ENCODE results near the gene TXNRD2.

DNA sequence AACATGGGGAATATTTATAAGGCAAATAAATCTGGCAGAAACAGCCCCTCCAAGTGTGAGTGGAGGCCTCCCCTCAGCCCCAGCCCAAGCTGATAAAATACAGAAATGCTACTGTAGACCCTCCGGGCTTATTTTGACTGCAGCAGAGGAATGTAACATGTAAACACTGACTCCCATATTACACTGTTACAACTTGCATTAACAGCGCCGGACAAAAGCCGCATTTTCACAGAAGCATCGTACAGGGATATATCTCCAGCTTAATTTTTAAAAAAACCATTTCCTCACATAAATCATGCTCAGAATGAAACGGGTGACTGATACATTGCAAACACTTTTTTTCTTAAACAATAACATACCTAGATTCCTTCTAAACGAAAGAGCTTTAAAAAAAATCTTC lies 36.7 kb downstream of the TXNRD2 start:
- TF ChIP-seq, protein P1, sequence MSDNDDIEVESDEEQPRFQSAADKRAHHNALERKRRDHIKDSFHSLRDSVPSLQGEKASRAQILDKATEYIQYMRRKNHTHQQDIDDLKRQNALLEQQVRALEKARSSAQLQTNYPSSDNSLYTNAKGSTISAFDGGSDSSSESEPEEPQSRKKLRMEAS (IDR thresholded peaks at IDR 0.05): no peak
- TF ChIP-seq EP300 (IDR thresholded peaks at IDR 0.05; ENCODE audit: borderline replicate concordance): no peak
- TF ChIP-seq REST (IDR thresholded peaks at IDR 0.05; ENCODE audit: low read depth): no peak
- no peak for TF ChIP-seq NFIC (IDR thresholded peaks at IDR 0.05)
- TF ChIP-seq TAF1 (IDR thresholded peaks at IDR 0.05; ENCODE audit: low read depth): no peak
- TF ChIP-seq CEBPB (IDR thresholded peaks at IDR 0.05): no peak
- no peak for TF ChIP-seq FOXM1 (IDR thresholded peaks at IDR 0.05; ENCODE audit: borderline replicate concordance, low read depth)
- TF ChIP-seq CREB1 (IDR thresholded peaks at IDR 0.05; ENCODE audit: low read depth): no peak

Measured in Ishikawa (cell line).